Measurements from ENCODE around the gene AGBL1. TPM values are rescaled to one million over a fixed set of nuclear protein-coding genes. Genes with fewer than 3 reads are reported as not detected.

AGBL1 gene
- total RNA-seq, 6 experiments from 2014 or later, result not detected

DNA sequence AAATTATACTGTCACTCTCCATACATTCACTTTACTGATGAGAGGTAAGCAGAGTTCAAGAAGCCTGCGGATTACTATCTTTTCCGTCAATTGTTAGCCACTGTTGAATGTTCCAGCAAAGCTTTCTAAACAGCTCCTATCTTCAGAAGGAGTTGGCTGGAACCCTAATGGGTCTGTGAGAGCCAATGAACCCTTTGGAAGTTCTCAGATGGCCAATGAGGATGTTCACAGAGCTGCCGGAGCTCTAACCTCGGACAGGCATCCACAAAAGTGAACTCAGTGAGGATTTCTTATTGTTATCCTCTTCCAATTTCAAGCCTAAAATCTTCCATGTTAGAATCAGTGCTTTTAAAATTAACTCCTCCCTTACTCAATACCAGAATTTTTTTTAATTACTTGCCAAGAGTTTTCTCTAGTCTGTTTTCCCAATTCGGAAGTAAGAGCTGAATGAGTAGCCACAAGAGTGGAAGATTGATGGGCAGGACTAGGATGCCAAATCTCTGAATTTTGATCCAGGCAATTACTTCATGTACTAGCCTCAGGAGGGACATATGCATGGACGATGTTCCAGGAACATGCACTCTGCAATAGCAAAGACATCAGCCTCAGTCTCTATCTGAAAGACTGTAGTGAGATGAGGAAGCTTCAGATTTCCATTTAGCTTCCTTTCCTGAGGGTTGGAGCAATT is 78.1 kb downstream of the AGBL1 start:
- Mint-ChIP-seq H3K27me3 (ENCODE audit: insufficient read depth) (no peaks in the 10 kb centered on the region; the same call in 1 of the 2 replicates), H3K4me1 (ENCODE audit: low read depth) (no peaks in the 10 kb centered on the region), H3K4me3 (no peak overlapping the region), H3K36me3 (ENCODE audit: low read depth) (peaks cover 5% of the 10 kb centered on the region; the same call in 1 of the 2 replicates), H3K9me3 (peaks cover 53% of the 10 kb centered on the region), H3K27ac (no peak overlapping the region)
- no peak for DNase-seq
- TF ChIP-seq, protein P1, sequence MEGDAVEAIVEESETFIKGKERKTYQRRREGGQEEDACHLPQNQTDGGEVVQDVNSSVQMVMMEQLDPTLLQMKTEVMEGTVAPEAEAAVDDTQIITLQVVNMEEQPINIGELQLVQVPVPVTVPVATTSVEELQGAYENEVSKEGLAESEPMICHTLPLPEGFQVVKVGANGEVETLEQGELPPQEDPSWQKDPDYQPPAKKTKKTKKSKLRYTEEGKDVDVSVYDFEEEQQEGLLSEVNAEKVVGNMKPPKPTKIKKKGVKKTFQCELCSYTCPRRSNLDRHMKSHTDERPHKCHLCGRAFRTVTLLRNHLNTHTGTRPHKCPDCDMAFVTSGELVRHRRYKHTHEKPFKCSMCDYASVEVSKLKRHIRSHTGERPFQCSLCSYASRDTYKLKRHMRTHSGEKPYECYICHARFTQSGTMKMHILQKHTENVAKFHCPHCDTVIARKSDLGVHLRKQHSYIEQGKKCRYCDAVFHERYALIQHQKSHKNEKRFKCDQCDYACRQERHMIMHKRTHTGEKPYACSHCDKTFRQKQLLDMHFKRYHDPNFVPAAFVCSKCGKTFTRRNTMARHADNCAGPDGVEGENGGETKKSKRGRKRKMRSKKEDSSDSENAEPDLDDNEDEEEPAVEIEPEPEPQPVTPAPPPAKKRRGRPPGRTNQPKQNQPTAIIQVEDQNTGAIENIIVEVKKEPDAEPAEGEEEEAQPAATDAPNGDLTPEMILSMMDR (IDR thresholded peaks at IDR 0.05), result no peak

DNA sequence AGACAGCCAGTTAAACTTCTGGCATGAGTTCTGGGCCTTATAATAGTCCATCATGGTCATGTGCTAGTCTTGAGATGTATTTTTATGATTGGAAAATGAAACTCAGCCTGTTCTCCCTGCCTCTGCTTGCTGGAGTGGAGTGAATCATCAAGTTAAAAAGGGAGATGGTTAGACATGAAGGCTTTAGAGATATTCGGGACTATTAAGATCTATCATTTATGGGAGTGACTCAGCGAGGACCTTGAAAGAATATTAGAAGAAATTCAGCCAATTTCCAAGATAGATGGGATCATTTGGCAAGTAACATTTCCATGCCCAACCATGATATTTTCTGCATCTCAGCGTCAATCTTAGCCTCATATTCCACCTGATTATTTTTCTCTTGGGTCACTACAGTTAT is 79.8 kb downstream of the AGBL1 start:
- Mint-ChIP-seq H3K27me3 (ENCODE audit: insufficient read depth) (no peaks in the 10 kb centered on the region; the same call in 1 of the 2 replicates), H3K4me3 (no peak overlapping the region), H3K4me1 (ENCODE audit: low read depth) (no peaks in the 10 kb centered on the region), H3K27ac (no peak overlapping the region), H3K36me3 (ENCODE audit: low read depth) (peaks cover 2% of the 10 kb centered on the region; the same call in 1 of the 2 replicates), H3K9me3 (peaks cover 51% of the 10 kb centered on the region)
- no peak for DNase-seq
- TF ChIP-seq, protein P1 (IDR thresholded peaks at IDR 0.05), result no peak

DNA sequence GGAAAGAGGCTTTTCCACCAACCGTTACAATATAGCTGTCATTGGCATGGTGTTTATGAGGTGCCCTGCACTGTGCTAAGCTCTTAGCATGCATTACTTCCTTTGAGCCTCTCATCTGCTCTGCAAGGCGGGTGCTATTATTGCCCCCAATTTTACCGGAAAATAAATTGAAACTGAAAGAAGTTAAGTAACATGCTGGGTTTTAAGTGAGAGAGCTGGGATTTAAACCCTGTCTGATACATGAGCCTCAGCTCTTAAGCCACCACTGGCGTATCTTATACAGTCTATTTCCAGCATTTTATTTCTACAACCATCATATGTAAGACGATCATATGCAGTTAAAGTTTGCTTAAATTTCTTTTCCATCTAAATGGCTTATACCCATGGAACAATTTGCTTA is 81.6 kb downstream of the AGBL1 start:
- H3K4me3 Mint-ChIP-seq, result no peak overlapping the region
- H3K4me1 Mint-ChIP-seq (ENCODE audit: low read depth), result no peaks in the 10 kb centered on the region
- H3K27ac Mint-ChIP-seq, result no peak overlapping the region
- H3K36me3 Mint-ChIP-seq (ENCODE audit: low read depth), result no peaks in the 10 kb centered on the region
- H3K27me3 Mint-ChIP-seq (ENCODE audit: insufficient read depth), result peaks cover 1% of the 10 kb centered on the region; the same call in 1 of the 2 replicates
- DNase-seq, result no peak
- peaks cover 49% of the 10 kb centered on the region for H3K9me3 Mint-ChIP-seq
- TF ChIP-seq, protein P1 (IDR thresholded peaks at IDR 0.05), result no peak

DNA sequence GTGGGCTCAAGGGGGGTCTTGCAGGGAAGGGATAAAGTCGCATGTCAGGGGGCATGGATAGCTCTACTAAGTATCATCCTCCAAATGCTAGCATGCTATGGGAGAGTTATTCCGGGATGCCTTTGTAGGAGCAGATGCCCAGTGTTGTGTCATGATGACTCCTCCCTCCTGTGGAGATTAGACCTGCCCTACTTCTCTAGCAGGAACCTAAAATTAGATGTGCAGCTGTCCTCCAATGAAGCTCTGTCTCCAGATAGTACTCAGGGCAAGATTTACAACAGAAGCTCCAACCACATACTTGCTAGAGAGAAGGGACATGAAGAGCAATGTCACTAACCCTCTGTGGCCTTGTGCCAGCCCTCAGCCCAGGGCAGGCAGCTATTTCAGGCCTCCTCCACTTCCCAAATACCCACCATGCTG is 82.5 kb downstream of the AGBL1 start:
- DNase-seq, result no peak
- Mint-ChIP-seq H3K27me3 (ENCODE audit: insufficient read depth) (peaks cover 1% of the 10 kb centered on the region; the same call in 1 of the 2 replicates), H3K9me3 (peaks cover 49% of the 10 kb centered on the region), H3K27ac (no peak overlapping the region), H3K4me1 (ENCODE audit: low read depth) (no peaks in the 10 kb centered on the region), H3K4me3 (no peak overlapping the region), H3K36me3 (ENCODE audit: low read depth) (no peaks in the 10 kb centered on the region)
- TF ChIP-seq, protein P1 (IDR thresholded peaks at IDR 0.05), result no peak

DNA sequence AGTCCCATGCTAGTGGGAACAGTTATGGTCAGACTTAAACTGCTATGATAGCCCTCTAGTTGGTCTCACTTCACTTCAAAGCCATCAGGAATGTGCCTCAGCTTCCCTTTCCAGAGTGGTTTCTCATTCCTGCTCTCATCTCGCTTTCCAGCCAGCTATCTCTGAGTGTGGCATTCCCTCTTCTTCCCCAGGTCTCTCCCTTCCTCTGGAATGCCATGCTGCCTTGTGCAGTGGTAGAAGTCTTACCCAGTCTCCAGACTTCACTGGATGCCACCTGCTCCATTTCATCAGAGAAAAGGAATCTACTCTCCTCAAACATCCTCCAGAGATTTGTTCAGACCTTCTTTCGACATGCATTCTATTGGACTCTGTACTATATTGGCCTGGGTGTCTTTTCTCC is 83.0 kb downstream of the AGBL1 start:
- no peak overlapping the region for H3K4me3 Mint-ChIP-seq
- no peak overlapping the region for H3K27ac Mint-ChIP-seq
- peaks cover 1% of the 10 kb centered on the region; the same call in 1 of the 2 replicates for H3K27me3 Mint-ChIP-seq (ENCODE audit: insufficient read depth)
- TF ChIP-seq, protein P1 (IDR thresholded peaks at IDR 0.05), result no peak
- DNase-seq, result no peak
- peaks cover 53% of the 10 kb centered on the region for H3K9me3 Mint-ChIP-seq
- H3K4me1 Mint-ChIP-seq (ENCODE audit: low read depth), result no peaks in the 10 kb centered on the region
- H3K36me3 Mint-ChIP-seq (ENCODE audit: low read depth), result no peaks in the 10 kb centered on the region

Data from HFFc6 (cell line).